Endothelial cell of umbilical vein (primary cell): Measurements from ENCODE around the gene POLA1. TPM values are rescaled to one million over a fixed set of nuclear protein-coding genes. Genes with fewer than 3 reads are reported as not detected.

Experiments used
- BruUV-seq: library from RNA; stranded (reverse); fragments of 400-500 nt; replicated peaks from 2 replicates; lab custom pipeline; 2021; lab: Mats Ljungman, UMichigan
- CTCF ChIA-PET: fragments of 300-600, 350-600 bp; sonication (Branson Sonifier 250); formaldehyde crosslinking; loops from one replicate; lab custom pipeline; 2021; ENCODE audit warnings: antibody characterized with exemption, inconsistent platforms; lab: Charles Lee
- POLR2A ChIA-PET: fragments of 300-600, 350-600 bp; sonication (Branson Sonifier 250); formaldehyde crosslinking; loops from one replicate; lab custom pipeline; 2021; ENCODE audit warnings: antibody characterized with exemption, inconsistent platforms; lab: Charles Lee
- DNase-seq: peaks from one replicate; pipeline ENCODE4 v3.0.0-alpha.2; 2011; ENCODE audit warnings: low read depth, low spot score
- FAIRE-seq: peaks from 2 replicates; lab custom pipeline; 2011; peaks lifted over from hg19 to GRCh38; lab: Jason Lieb, UNC
- H2AFZ ChIP-seq: 2 replicates; pipeline ENCODE4 v1.6.0; 2012; ENCODE audit warnings: low read depth, low read length, control low read depth, inconsistent platforms
- H3K27ac ChIP-seq: 2 replicates; pipeline ENCODE4 v1.5.1; 2011; ENCODE audit warnings: low read depth, mild to moderate bottlenecking, control low read depth, low read length, moderate library complexity; ENCODE audit not compliant: insufficient read depth
- H3K27me3 ChIP-seq, 2 experiments: 2 replicates each; pipeline versions ENCODE4 v1.6.0 to v1.6.1; 2011; ENCODE audit warnings: low read length in 2 of 2, mixed read lengths in 1 of 2; ENCODE audit not compliant: control insufficient read depth in 2 of 2, insufficient read depth in 2 of 2
- H3K36me3 ChIP-seq, 2 experiments: 2 replicates in 1 of 2; 3 replicates in 1 of 2; pipeline ENCODE4 v1.5.1; 2011; ENCODE audit warnings: low read length in 2 of 2, mild to moderate bottlenecking in 1 of 2, moderate library complexity in 1 of 2; ENCODE audit not compliant: control insufficient read depth in 2 of 2, insufficient read depth in 2 of 2; ENCODE audit errors: extremely low read depth in 1 of 2
- H3K4me1 ChIP-seq: 3 replicates; pipeline ENCODE4 v1.5.1; 2011; ENCODE audit warnings: mild to moderate bottlenecking, low read length; ENCODE audit not compliant: control insufficient read depth, insufficient read depth; ENCODE audit errors: extremely low read depth
- H3K4me2 ChIP-seq: 2 replicates; pipeline ENCODE4 v1.6.1; 2011; ENCODE audit warnings: low read length, control low read depth, mixed read lengths; ENCODE audit not compliant: insufficient read depth
- H3K4me3 ChIP-seq, 3 experiments: fragments of 200-600 bp in 1 of 3; sonication (generic), shearing (Covaris generic) in 1 of 3; replicated peaks in 1 of 3; 2 replicates each; pipeline ENCODE4 v1.5.1; 2011 to 2016; ENCODE audit warnings: control low read depth in 3 of 3, low read length in 3 of 3, mild to moderate bottlenecking in 2 of 3, inconsistent platforms in 1 of 3, low read depth in 1 of 3, moderate library complexity in 1 of 3; ENCODE audit not compliant: insufficient read depth in 1 of 3
- H3K79me2 ChIP-seq: 2 replicates; pipeline ENCODE4 v1.6.0; 2012; ENCODE audit warnings: low read length, inconsistent platforms; ENCODE audit not compliant: control insufficient read depth, insufficient read depth
- H3K9ac ChIP-seq: replicated peaks from 2 replicates; pipeline ENCODE3; 2011; ENCODE audit warnings: low read length, control low read depth; ENCODE audit not compliant: insufficient read depth; ENCODE audit errors: extremely low read depth
- H3K9me1 ChIP-seq: replicated peaks from 3 replicates; pipeline ENCODE4 v1.6.0; 2011; ENCODE audit warnings: mild to moderate bottlenecking, low read length; ENCODE audit not compliant: control insufficient read depth, insufficient read depth; ENCODE audit errors: extremely low read depth
- H3K9me3 ChIP-seq: replicated peaks from 2 replicates; pipeline ENCODE4 v1.5.1; 2012; ENCODE audit warnings: low read length, inconsistent platforms; ENCODE audit not compliant: control insufficient read depth, insufficient read depth
- H4K20me1 ChIP-seq: replicated peaks from 2 replicates; pipeline ENCODE3; 2011; ENCODE audit warnings: mild to moderate bottlenecking, low read length; ENCODE audit not compliant: control insufficient read depth, insufficient read depth; ENCODE audit errors: extremely low read depth
- EZH2 ChIP-seq: IDR thresholded peaks from 2 replicates; pipeline ENCODE4 v1.6.1; 2012; ENCODE audit warnings: borderline replicate concordance, low read depth, mild to moderate bottlenecking, moderate library complexity, low read length, inconsistent platforms; ENCODE audit not compliant: severe bottlenecking
- FOS ChIP-seq: IDR thresholded peaks from 2 replicates; pipeline ENCODE4 v1.6.1; 2011; ENCODE audit warnings: mild to moderate bottlenecking, low read length, moderate library complexity, borderline replicate concordance; ENCODE audit not compliant: insufficient read depth
- MYC ChIP-seq: IDR thresholded peaks from one replicate; pipeline ENCODE4 v1.6.1; 2011; ENCODE audit warnings: mild to moderate bottlenecking, low read depth, low read length
- POLR2A ChIP-seq: IDR thresholded peaks from 2 replicates; pipeline ENCODE4 v1.6.1; 2012; ENCODE audit warnings: low read depth, mild to moderate bottlenecking, control low read depth, low read length
- POLR2AphosphoS5 ChIP-seq: IDR thresholded peaks from 2 replicates; pipeline ENCODE4 v1.6.1; 2012; ENCODE audit warnings: low read depth, mild to moderate bottlenecking, control low read depth, low read length, moderate library complexity; ENCODE audit not compliant: insufficient read depth
- dilution Hi-C: fragments of 300-500 bp; cut with MboI; formaldehyde crosslinking; loops from one replicate; pipeline ENCODE4 v1.15.0; 2019; ENCODE audit warnings: low sequenced_read_pairs; ENCODE audit not compliant: extremely low pct_ligation_motif_present
- intact Hi-C: fragments of 100-400 bp; cut with micrococcal nuclease; formaldehyde crosslinking; loops from one replicate; pipeline ENCODE4 v1.10.0; 2022
- polyA plus RNA-seq, 4 experiments: library from polyadenylated mRNA; depleted of rRNA in 3 of 4; stranded (reverse) in 3 of 4; unstranded in 1 of 4; fragments of >200 nt; gene quantifications; 2 replicates each; pipeline versions ENCODE4 v1.2.1 to v1.2.3, GENCODE V29; 2011 to 2012; ENCODE audit warnings: missing spikeins in 1 of 4
- total RNA-seq: library from RNA; stranded (reverse); gene quantifications from 2 replicates; pipeline ENCODE4 v1.2.3, GENCODE V29; 2021
- TF ChIP-seq, protein P1 (sequence below), 2 donors: IDR thresholded peaks; 1 replicate in 1 of 2; 2 replicates in 1 of 2; pipeline ENCODE4 v1.5.1; 2011; ENCODE audit warnings: low read length in 2 of 2, mild to moderate bottlenecking in 2 of 2, moderate library complexity in 2 of 2, control low read depth in 1 of 2, inconsistent platforms in 1 of 2, low read depth in 1 of 2; ENCODE audit not compliant: insufficient read depth in 1 of 2; ENCODE audit errors: extremely low read depth in 1 of 2
- TF ChIP-seq, protein P2 (sequence below): IDR thresholded peaks from 2 replicates; pipeline ENCODE4 v1.6.1; 2011; ENCODE audit not compliant: insufficient read depth, insufficient read length

Gene POLA1
- total and polyA plus RNA-seq, 2 donors (not counting 3 experiments of a cell fraction or from before 2014, with no cell fraction given), result 1.8 to 18.6 TPM

DNA sequence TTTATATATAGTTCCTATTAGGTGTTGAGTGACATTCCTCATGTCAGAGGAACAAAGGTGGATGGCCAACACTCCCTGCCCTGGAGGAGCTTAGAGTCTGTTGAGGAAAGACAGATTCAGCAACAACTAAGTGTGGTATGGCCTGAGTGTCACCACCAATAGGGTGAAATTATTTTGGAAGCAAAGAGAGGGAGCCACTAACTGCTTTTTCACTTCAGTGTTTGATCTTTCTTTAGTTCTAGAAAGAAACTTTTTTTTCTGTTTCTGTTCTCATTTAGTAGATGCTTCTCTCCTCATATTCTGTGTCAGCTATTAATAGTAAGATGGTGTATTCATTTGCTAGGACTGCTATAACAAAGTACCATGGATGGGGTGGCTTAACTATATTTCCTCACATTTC is 240.6 kb downstream of the POLA1 start:
- Histone ChIP-seq H3K4me3 (no peak overlapping the region), H3K79me2 (no peaks in the 10 kb centered on the region), H3K27ac (no peak overlapping the region), H3K9ac (no peak overlapping the region), H3K9me1 (no peaks in the 10 kb centered on the region), H3K27me3 (no peaks in the 10 kb centered on the region), H2AFZ (no peak overlapping the region), H3K4me2 (no peak overlapping the region), H3K9me3 (no peaks in the 10 kb centered on the region), H4K20me1 (no peaks in the 10 kb centered on the region), H3K4me1 (no peaks in the 10 kb centered on the region), H3K36me3 (no peaks in the 10 kb centered on the region)
- intact Hi-C loops, result no loop called here
- DNase-seq (no peak), FAIRE-seq (no peak)
- BruUV-seq, result no TSS peak
- dilution Hi-C loops, result no loop called here
- POLR2A ChIA-PET, result no interaction called here
- CTCF ChIA-PET, result no interaction called here
- no peak for TF ChIP-seq FOS
- TF ChIP-seq MYC, result no peak
- TF ChIP-seq, protein P1, sequence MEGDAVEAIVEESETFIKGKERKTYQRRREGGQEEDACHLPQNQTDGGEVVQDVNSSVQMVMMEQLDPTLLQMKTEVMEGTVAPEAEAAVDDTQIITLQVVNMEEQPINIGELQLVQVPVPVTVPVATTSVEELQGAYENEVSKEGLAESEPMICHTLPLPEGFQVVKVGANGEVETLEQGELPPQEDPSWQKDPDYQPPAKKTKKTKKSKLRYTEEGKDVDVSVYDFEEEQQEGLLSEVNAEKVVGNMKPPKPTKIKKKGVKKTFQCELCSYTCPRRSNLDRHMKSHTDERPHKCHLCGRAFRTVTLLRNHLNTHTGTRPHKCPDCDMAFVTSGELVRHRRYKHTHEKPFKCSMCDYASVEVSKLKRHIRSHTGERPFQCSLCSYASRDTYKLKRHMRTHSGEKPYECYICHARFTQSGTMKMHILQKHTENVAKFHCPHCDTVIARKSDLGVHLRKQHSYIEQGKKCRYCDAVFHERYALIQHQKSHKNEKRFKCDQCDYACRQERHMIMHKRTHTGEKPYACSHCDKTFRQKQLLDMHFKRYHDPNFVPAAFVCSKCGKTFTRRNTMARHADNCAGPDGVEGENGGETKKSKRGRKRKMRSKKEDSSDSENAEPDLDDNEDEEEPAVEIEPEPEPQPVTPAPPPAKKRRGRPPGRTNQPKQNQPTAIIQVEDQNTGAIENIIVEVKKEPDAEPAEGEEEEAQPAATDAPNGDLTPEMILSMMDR (IDR thresholded peaks at IDR 0.05; ENCODE audit: extremely low read depth in 1 of 2, insufficient read depth in 1 of 2, low read depth in 1 of 2, low read length in 2 of 2), result no peak
- TF ChIP-seq POLR2A, result no peak
- TF ChIP-seq, protein P2, sequence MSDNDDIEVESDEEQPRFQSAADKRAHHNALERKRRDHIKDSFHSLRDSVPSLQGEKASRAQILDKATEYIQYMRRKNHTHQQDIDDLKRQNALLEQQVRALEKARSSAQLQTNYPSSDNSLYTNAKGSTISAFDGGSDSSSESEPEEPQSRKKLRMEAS, result no peak
- no peak for TF ChIP-seq EZH2
- no peak for TF ChIP-seq POLR2AphosphoS5
